ENCODE measurements around the gene DUSP3.

DUSP3 gene

DNA sequence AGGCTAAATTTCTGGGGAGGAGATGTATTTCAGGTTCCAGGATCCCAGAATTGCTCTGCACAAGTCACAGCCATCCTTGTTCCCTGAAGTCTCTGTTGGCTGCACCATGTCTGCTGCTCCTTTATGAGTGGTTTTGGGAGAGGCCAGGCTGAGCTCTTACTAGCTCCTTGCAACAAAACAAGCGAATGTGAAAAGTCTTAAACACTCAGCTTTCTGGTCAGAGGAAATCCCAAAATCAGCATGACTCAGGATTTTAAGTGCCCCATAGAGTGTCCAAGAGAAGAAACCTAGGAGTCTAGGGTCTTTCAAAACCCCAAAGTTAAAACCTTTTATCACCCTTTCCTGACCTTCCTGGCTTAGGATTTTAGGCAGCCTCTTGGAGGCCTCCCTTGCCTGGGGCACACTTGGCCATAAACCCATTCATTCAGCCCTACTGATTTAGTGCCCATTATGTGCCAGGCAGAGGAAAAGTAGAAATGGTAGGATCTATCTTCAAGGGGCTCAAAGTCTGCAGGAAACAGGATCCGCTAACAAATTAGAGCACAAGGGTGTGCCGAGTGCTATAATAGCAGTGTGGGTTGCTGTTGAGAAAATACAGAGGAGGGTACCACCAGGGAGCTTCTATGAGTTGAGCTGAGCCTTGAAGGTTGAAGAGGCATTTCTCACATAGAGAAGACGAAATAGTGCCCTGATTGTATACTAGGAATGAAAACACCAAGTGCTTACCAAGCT, 57.1 kb downstream of the DUSP3 start:
- Mint-ChIP-seq H3K4me3 (peak overlapping the region; percentile 74), H3K27ac (peak overlapping the region; percentile 76), H3K36me3 (no peaks in the 10 kb centered on the region), H3K4me1 (peaks cover 8% of the 10 kb centered on the region), H3K9me3 (no peaks in the 10 kb centered on the region), H3K27me3 (no peaks in the 10 kb centered on the region)
- ATAC-seq (ENCODE audit: low read depth) (no peak), DNase-seq (ENCODE audit: low spot score in 2 of 2) (no peak)

DNA sequence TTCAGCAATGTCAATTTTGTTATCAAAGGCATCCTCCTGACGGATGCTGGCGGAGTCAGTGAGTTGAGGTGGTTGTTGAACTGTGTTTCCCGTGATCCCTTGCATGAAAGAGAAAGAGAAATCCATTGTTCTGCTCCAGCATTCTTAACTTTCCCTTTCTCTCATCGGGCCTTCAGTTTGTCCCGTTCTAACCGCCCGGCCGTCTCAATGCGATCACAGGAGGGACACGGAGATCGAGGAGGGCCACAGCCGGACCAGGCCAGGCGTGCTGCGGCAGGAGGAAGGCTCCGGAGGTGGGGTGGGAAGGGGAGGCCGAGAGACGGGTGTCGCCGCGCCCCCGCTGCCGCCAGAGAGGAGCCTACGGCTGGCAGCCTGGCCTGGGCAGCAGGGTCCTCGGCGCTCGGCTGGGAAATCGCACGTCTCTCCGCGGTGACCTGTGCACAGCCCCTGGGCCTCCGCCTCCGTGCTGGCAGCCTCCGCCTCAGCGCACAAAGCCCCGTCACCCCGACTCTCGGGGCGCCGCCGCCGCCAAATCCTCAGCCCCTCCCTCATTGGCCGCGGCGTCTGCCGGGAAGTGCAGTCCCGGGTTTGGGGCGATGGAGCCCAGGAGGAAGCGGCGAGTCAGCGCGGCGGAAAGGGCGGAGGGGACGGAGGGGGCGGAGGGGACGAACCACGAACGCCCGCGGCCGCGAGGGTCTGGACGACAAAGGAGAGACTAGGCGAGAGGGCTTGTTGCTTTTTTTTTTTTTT, 58.3 kb downstream of the DUSP3 start:
- peaks cover 8% of the 10 kb centered on the region for H3K4me1 Mint-ChIP-seq
- H3K4me3 Mint-ChIP-seq: peak overlapping the region; percentile 100
- no peaks in the 10 kb centered on the region for H3K36me3 Mint-ChIP-seq
- H3K27ac Mint-ChIP-seq: peak overlapping the region; percentile 97
- DNase-seq (ENCODE audit: low spot score in 2 of 2): peak; percentile 56 to 65
- peak; percentile 87 for ATAC-seq (ENCODE audit: low read depth)
- no peaks in the 10 kb centered on the region for H3K9me3 Mint-ChIP-seq
- peaks cover 2% of the 10 kb centered on the region for H3K27me3 Mint-ChIP-seq

DNA sequence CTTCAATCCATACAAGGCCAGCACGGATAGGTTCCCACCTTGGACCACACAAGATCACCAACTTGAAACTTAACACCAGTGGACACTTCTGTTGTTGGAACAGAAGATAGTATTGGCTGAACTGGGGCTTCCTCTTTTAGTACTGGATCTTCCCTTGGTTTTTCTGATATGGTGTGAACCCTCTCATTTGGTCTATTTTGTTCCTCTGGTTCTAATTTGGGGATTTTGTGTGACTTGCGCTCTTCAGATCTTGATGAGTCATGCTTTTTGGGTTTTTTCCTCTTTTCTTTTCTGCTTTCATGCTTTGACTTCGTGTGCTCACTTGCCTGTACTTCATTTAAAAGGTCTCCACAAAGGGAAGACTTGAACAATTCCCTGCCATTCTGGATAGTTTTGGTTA, 59.2 kb downstream of the DUSP3 start:
- H3K27me3 Mint-ChIP-seq: peaks cover 7% of the 10 kb centered on the region
- H3K4me1 Mint-ChIP-seq: peaks cover 8% of the 10 kb centered on the region
- H3K36me3 Mint-ChIP-seq: no peaks in the 10 kb centered on the region
- H3K27ac Mint-ChIP-seq: peak overlapping the region; percentile 97
- H3K9me3 Mint-ChIP-seq: no peaks in the 10 kb centered on the region
- ATAC-seq (ENCODE audit: low read depth): no peak
- DNase-seq (ENCODE audit: low spot score in 2 of 2): no peak
- peak overlapping the region; percentile 100 for H3K4me3 Mint-ChIP-seq

DNA sequence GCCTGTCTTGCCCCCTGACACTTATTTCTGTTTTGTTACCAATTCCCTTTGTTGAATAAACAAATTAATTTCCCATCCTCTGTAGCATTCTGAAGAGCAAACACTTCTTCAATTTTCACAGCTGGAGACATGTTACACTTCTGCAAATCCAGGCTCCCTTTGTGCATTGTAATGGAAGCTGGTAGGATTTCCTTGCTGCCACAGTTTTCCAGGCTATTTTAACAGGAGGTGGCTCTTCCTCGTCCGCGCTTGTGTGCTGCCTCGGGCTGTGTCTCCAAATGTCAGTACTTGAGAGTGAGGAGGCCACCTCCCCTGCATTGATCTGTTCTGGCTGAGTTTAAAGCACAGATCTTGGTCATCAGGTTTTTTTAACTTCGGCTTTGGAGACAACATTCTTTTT, 60.2 kb downstream of the DUSP3 start:
- H3K4me1 Mint-ChIP-seq: peaks cover 14% of the 10 kb centered on the region
- no peak overlapping the region for H3K4me3 Mint-ChIP-seq
- H3K27me3 Mint-ChIP-seq: peaks cover 13% of the 10 kb centered on the region
- no peaks in the 10 kb centered on the region for H3K9me3 Mint-ChIP-seq
- ATAC-seq (ENCODE audit: low read depth): no peak
- no peak overlapping the region for H3K27ac Mint-ChIP-seq
- DNase-seq (ENCODE audit: low spot score in 2 of 2): no peak
- H3K36me3 Mint-ChIP-seq: no peaks in the 10 kb centered on the region

DNA sequence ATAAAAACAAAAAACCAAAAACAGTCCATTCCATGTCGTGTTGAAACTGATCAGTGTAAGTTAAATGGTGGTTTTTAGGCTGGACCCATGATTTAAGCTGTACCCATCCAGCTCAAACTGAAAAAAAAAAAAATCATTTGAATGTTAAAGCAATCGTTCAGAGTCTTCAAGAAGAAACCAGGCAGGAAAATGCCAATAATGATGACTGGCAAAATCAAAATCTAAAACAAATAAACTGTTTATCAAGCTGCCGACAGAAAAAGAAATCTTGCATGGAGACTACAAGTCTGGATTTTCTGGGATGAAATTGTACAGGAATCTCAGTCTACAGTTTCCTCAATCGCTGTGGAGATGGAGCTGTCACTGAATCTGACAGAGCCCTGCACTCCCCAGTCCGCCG, 60.9 kb downstream of the DUSP3 start:
- peaks cover 13% of the 10 kb centered on the region for H3K27me3 Mint-ChIP-seq
- H3K9me3 Mint-ChIP-seq: no peaks in the 10 kb centered on the region
- no peaks in the 10 kb centered on the region for H3K36me3 Mint-ChIP-seq
- H3K4me3 Mint-ChIP-seq: no peak overlapping the region
- H3K4me1 Mint-ChIP-seq: peaks cover 19% of the 10 kb centered on the region
- DNase-seq (ENCODE audit: low spot score in 2 of 2) (no peak), ATAC-seq (ENCODE audit: low read depth) (no peak)
- no peak overlapping the region for H3K27ac Mint-ChIP-seq
